BLaER1 (cell line): ENCODE results near the gene TIMP3.
A peak's percentile ranks its signal among the peaks of the same experiment; 100 is the strongest.

Experiments
- H3K27ac ChIP-seq: shearing (Covaris generic); formaldehyde crosslinking; 2 replicates; pipeline ENCODE4 v1.8.1; 2022
- H3K27me3 ChIP-seq: shearing (Covaris generic); formaldehyde crosslinking; 2 replicates; pipeline ENCODE4 v1.8.1; 2022
- H3K36me3 ChIP-seq: shearing (Covaris generic); formaldehyde crosslinking; 2 replicates; pipeline ENCODE4 v1.8.1; 2022
- H3K4me1 ChIP-seq: shearing (Covaris generic); formaldehyde crosslinking; 2 replicates; pipeline ENCODE4 v1.8.1; 2022
- H3K4me2 ChIP-seq: shearing (Covaris generic); formaldehyde crosslinking; 2 replicates; pipeline ENCODE4 v1.8.1; 2022
- H3K4me3 ChIP-seq: shearing (Covaris generic); formaldehyde crosslinking; 2 replicates; pipeline ENCODE4 v1.8.1; 2022
- H3K9ac ChIP-seq: shearing (Covaris generic); formaldehyde crosslinking; 2 replicates; pipeline ENCODE4 v1.8.1; 2022
- H3K9me3 ChIP-seq: shearing (Covaris generic); formaldehyde crosslinking; 2 replicates; pipeline ENCODE4 v1.8.1; 2022
- H4K20me1 ChIP-seq: shearing (Covaris generic); formaldehyde crosslinking; 2 replicates; pipeline ENCODE4 v1.8.1; 2022
- Cebpa-rat ChIP-seq: shearing (Covaris generic); IDR thresholded peaks from 2 replicates; pipeline ENCODE4 v1.8.1; 2022

TIMP3 gene

DNA sequence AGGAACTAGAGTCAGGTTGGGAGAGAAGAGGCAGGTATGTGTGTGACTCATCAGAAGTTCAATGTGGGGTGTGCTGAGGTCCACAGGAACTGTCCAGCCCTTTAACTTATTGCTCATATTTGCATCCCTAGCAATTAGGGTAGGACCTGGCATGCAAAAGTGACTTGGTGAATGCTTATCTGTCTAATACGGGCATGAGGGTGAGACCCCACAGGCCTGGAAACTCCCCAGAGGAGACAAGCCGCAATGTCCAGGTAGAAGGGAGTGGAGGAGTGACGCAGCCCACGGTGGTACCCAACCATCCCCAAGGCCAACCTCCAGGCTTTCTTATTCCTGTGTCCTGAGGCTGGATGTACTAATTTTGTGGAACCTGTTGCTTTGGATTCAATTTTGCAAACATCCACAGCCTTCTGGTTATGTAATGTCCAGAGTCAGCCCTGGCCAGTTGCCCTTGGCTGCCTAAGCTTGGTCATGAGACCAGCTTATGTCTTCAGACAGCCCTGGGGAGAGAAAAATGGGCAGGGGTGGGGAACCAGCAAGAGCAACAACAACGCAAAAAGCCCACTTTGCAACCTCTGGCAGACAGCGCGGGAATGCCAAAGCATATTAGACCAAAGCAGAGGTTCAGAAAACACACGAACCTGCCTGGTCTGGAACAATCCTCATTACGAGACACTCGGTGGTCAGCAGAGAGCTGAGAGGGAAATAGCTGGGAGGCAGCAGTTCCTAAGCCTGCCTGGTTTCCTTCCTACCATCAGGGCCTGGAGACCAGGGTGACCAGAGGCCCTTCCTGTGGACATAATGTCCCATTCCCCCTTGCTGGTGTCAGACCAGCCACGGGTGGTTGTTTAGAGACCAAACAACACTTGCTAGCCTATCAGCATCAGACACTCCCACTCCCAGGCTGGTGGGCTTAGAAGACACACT is 49.3 kb downstream of the TIMP3 start:
- Histone ChIP-seq H3K9ac (no peak overlapping the region), H4K20me1 (no peaks in the 10 kb centered on the region), H3K27ac (no peak overlapping the region), H3K4me3 (no peak overlapping the region), H3K9me3 (no peaks in the 10 kb centered on the region), H3K27me3 (no peaks in the 10 kb centered on the region), H3K4me2 (no peak overlapping the region), H3K4me1 (peaks cover 68% of the 10 kb centered on the region), H3K36me3 (no peaks in the 10 kb centered on the region)
- no peak for TF ChIP-seq Cebpa-rat

DNA sequence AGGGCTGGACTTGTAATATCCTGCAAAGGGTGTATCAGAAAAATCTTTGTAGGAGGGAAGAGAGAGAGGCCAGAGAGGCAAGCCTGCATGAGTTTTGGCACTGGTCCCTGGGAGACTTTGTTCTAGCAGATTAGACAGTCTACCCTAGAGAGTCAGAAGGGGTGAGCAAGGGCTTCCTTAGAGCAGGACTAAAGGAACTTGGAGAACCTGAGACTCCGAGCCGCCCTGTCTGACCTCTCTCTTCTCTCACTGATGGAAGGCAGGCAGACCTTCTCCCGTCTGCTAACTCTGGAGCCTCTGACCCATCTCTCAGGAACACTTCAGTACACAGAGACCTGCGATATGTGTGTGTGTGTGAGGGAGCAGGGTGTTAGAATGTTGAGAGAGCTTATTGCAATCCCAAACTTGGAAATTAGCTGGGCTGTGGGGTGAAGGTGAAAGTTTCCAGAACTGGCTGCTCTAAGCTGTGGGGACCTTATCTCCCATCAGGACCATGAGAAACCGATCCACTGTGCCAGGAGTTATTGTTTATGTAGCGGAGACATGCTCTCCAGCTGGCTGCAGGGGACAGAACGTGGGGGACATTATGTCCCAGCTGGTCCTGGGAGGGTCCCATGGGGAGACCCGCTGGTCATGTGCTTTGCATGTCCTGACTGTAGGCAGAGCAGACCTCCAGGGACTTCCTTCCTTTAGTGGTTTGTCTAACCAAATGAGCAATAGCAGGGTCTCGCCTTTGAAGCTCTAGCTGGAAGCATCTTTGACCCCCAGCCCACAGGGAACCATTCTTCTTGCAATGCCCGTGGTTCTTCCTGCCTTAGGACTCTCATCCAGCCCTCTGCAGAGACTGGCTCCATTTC is 51.1 kb downstream of the TIMP3 start:
- Histone ChIP-seq H3K4me3 (no peak overlapping the region), H3K27me3 (no peaks in the 10 kb centered on the region), H3K4me1 (peaks cover 50% of the 10 kb centered on the region), H3K4me2 (peak overlapping the region; percentile 83), H3K36me3 (no peaks in the 10 kb centered on the region), H3K27ac (peak overlapping the region; percentile 10; the same call in 1 of the 2 replicates), H4K20me1 (no peaks in the 10 kb centered on the region), H3K9ac (no peak overlapping the region; the same call in 1 of the 2 replicates), H3K9me3 (no peaks in the 10 kb centered on the region)
- TF ChIP-seq Cebpa-rat, result no peak

DNA sequence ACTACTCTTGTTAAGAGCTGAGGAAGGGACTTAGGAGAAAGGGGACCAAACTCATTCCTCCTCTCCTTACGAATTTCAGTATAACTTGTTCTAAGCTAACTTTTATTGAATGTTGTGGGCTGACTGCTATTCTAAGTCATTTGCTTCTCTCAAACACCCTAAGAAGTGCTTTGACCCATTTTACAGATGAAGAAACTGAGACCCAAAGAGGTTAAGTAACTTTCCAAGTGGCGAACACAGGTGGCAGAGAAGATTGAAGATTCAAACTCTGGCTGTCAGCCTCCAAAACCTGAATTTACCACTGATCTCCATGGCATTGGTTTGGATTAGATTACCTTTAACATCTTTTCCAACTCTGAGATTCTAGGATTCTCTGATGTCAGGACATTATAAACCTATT is 52.2 kb downstream of the TIMP3 start:
- peak overlapping the region; percentile 83 for H3K4me2 ChIP-seq
- no peaks in the 10 kb centered on the region for H4K20me1 ChIP-seq
- H3K36me3 ChIP-seq, result no peaks in the 10 kb centered on the region
- H3K27me3 ChIP-seq, result no peaks in the 10 kb centered on the region
- TF ChIP-seq Cebpa-rat, result no peak
- H3K4me1 ChIP-seq, result peaks cover 52% of the 10 kb centered on the region
- no peaks in the 10 kb centered on the region for H3K9me3 ChIP-seq
- H3K4me3 ChIP-seq, result no peak overlapping the region
- H3K27ac ChIP-seq, result no peak overlapping the region
- no peak overlapping the region; the same call in 1 of the 2 replicates for H3K9ac ChIP-seq

DNA sequence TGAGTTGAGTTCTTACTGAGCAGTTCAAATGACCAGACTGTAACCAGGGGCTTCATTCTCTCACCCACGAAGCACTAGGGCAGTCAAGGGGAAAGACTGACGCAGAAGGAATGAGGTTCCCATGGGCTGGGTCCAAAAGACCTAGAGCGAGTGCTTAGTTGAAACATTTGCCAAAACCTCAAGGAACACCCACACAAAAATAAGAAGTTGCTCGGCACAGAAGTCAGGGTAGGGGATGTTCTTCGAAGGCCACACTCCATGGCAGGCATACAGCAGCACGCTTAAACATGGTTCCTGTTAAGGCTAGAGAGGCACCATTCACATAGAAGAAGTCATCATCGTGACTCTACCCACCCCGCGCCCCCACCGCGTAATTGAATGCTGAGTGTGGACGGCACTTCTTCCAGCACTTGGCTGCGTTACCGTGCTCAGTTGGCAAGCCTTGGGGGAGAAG is 52.9 kb downstream of the TIMP3 start:
- no peak for TF ChIP-seq Cebpa-rat

DNA sequence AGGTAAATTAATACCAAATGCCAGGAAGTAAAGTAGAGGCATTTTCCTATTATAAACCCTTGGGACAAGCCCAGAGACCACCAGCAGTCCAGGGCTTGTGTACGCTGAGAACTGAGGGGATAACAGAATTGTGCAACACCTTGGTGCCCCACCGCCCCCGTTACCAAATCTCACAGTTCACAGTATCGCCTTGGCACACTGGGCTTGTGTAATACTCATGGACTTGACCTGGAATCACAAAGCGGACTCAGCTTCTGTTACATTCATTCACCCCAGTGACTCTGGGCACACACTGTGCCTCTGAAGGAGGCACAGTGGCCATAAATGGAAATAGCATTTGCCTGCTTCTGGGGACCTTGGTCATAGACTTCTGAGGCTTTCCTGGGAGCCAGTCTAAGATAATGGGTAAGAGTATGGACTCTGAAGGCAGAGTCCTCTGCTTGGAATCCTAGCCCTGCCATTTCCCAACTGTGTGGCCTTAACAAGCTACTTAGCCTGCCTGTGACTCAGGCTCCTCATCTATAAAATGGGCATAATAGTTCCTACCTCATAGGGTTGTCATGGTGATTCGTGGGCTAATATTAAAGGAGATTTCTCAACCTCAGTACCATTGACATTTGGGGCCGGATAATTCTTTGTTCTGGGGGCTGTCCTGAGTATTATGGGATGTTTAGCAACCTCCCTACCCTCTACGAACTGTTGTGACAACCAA is 53.7 kb downstream of the TIMP3 start:
- Histone ChIP-seq H3K4me3 (no peak overlapping the region), H3K27me3 (no peaks in the 10 kb centered on the region), H3K4me2 (no peak overlapping the region), H3K4me1 (peaks cover 56% of the 10 kb centered on the region), H3K27ac (no peak overlapping the region), H4K20me1 (no peaks in the 10 kb centered on the region), H3K9me3 (no peaks in the 10 kb centered on the region), H3K9ac (no peak overlapping the region), H3K36me3 (no peaks in the 10 kb centered on the region)
- TF ChIP-seq Cebpa-rat, result no peak

More for the DNA sequence above, 52.9 kb downstream of the TIMP3 start:
- Histone ChIP-seq H3K27ac (no peak overlapping the region), H3K36me3 (no peaks in the 10 kb centered on the region), H3K9ac (no peak overlapping the region), H4K20me1 (no peaks in the 10 kb centered on the region), H3K4me3 (no peak overlapping the region), H3K9me3 (no peaks in the 10 kb centered on the region), H3K4me2 (peak overlapping the region; percentile 83), H3K27me3 (no peaks in the 10 kb centered on the region), H3K4me1 (peaks cover 56% of the 10 kb centered on the region)

DNA sequence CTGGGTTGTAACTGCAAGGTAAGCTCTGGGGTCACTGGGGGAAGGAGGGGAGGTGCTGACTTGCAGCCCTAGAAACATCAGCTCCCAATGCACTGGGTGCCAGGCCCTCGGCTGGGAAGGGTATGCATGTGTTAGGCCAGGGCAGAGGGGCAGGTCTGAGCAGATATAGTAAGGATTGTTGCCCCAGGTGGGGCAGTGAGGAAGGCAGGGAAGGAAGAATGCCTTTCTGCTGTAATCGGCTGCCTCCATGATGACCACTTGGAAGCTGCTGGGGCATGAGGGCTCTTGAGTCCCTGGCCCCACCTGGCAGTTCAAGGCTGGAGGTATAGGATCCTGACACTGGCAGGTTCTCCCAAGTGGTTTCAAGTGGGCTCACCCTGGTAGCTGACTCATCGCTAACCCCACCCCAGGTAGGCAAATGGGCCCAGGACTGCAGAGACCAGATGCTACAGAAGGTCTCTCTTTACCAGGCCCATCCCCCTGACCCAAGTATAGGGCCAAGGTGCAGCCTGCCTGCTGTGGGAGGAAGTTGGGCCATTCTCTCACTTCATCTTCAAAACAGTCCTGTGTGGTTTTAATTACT is 56.7 kb downstream of the TIMP3 start:
- H3K4me3 ChIP-seq, result no peak overlapping the region
- no peaks in the 10 kb centered on the region for H3K9me3 ChIP-seq
- H3K9ac ChIP-seq, result no peak overlapping the region
- TF ChIP-seq Cebpa-rat, result no peak
- H3K27me3 ChIP-seq, result no peaks in the 10 kb centered on the region
- H3K4me2 ChIP-seq, result peak overlapping the region; percentile 18
- H4K20me1 ChIP-seq, result no peaks in the 10 kb centered on the region
- no peak overlapping the region for H3K27ac ChIP-seq
- H3K4me1 ChIP-seq, result peaks cover 32% of the 10 kb centered on the region
- H3K36me3 ChIP-seq, result no peaks in the 10 kb centered on the region

DNA sequence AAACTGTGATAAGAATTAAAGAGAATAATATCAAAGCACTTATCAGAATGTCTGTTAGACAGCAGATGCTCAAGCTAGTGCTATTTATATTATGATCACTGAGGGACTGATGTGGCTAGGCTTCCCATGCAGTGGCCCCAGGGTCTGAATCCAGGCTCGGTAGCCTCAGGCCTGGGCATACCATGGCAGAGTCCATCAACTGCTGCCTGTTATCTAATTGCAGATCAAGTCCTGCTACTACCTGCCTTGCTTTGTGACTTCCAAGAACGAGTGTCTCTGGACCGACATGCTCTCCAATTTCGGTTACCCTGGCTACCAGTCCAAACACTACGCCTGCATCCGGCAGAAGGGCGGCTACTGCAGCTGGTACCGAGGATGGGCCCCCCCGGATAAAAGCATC is 57.5 kb downstream of the TIMP3 start:
- no peaks in the 10 kb centered on the region for H3K36me3 ChIP-seq
- H3K9me3 ChIP-seq, result no peaks in the 10 kb centered on the region
- H3K27ac ChIP-seq, result no peak overlapping the region
- no peaks in the 10 kb centered on the region for H4K20me1 ChIP-seq
- no peak overlapping the region for H3K9ac ChIP-seq
- H3K4me2 ChIP-seq, result peak overlapping the region; percentile 18
- no peak for TF ChIP-seq Cebpa-rat
- no peak overlapping the region for H3K4me3 ChIP-seq
- peaks cover 24% of the 10 kb centered on the region for H3K4me1 ChIP-seq
- H3K27me3 ChIP-seq, result no peaks in the 10 kb centered on the region

DNA sequence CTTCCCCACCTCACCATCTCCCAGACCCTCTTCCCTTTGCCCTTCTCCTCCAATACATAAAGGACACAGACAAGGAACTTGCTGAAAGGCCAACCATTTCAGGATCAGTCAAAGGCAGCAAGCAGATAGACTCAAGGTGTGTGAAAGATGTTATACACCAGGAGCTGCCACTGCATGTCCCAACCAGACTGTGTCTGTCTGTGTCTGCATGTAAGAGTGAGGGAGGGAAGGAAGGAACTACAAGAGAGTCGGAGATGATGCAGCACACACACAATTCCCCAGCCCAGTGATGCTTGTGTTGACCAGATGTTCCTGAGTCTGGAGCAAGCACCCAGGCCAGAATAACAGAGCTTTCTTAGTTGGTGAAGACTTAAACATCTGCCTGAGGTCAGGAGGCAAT is 58.2 kb downstream of the TIMP3 start:
- H3K36me3 ChIP-seq, result no peaks in the 10 kb centered on the region

DNA sequence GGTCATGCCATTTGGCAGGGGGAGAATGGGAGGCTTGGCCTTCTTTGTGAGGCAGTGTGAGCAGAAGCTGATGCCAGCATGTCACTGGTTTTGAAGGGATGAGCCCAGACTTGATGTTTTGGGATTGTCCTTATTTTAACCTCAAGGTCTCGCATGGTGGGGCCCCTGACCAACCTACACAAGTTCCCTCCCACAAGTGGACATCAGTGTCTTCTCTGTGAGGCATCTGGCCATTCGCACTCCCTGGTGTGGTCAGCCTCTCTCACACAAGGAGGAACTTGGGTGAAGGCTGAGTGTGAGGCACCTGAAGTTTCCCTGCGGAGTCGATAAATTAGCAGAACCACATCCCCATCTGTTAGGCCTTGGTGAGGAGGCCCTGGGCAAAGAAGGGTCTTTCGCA is 59.8 kb downstream of the TIMP3 start:
- no peaks in the 10 kb centered on the region for H3K36me3 ChIP-seq

More for the DNA sequence above, 58.2 kb downstream of the TIMP3 start:
- H4K20me1 ChIP-seq, result no peaks in the 10 kb centered on the region
- H3K27me3 ChIP-seq, result no peaks in the 10 kb centered on the region
- no peak overlapping the region for H3K4me2 ChIP-seq
- H3K4me3 ChIP-seq, result no peak overlapping the region
- H3K9ac ChIP-seq, result no peak overlapping the region
- H3K27ac ChIP-seq, result no peak overlapping the region
- TF ChIP-seq Cebpa-rat, result no peak
- H3K9me3 ChIP-seq, result no peaks in the 10 kb centered on the region
- H3K4me1 ChIP-seq, result peaks cover 17% of the 10 kb centered on the region

More for the DNA sequence above, 59.8 kb downstream of the TIMP3 start:
- H3K4me3 ChIP-seq, result no peak overlapping the region
- no peak overlapping the region for H3K9ac ChIP-seq
- H3K4me2 ChIP-seq, result no peak overlapping the region
- H4K20me1 ChIP-seq, result no peaks in the 10 kb centered on the region
- no peaks in the 10 kb centered on the region for H3K9me3 ChIP-seq
- no peaks in the 10 kb centered on the region for H3K27me3 ChIP-seq
- H3K4me1 ChIP-seq, result peaks cover 10% of the 10 kb centered on the region
- TF ChIP-seq Cebpa-rat, result no peak
- no peak overlapping the region for H3K27ac ChIP-seq
